GM23338 (cell line): Measurements from ENCODE around the gene SETBP1. TPM values are rescaled to one million over a fixed set of nuclear protein-coding genes. Genes with fewer than 3 reads are reported as not detected.

Experiments used
- ATAC-seq: fragments of 200-7000 bp; cut with Tn5 transposase; 3 replicates; pipeline ENCODE4 v1.9.1; 2020
- DNase-seq: peaks from one replicate; pipeline ENCODE4 v3.0.0-alpha.2; 2015; ENCODE audit warnings: low spot score
- H2AFZ ChIP-seq: fragments of 200-600 bp; sonication (generic); 2 replicates; pipeline ENCODE4 v1.8.0; 2016; ENCODE audit warnings: antibody characterized with exemption, mild to moderate bottlenecking, moderate library complexity
- H3F3A ChIP-seq: fragments of 200-600 bp; sonication (generic); replicated peaks from 2 replicates; pipeline ENCODE4 v1.8.0; 2017; ENCODE audit warnings: antibody characterized with exemption, mixed run types, low read depth
- H3K27ac ChIP-seq: fragments of 200-600 bp; sonication (generic); 2 replicates; pipeline ENCODE4 v1.6.1; 2016; ENCODE audit warnings: low read depth
- H3K27me3 ChIP-seq: fragments of 200-600 bp; sonication (generic); 2 replicates; pipeline ENCODE4 v1.8.0; 2016; ENCODE audit warnings: mild to moderate bottlenecking, mixed run types, moderate library complexity; ENCODE audit not compliant: insufficient read depth
- H3K36me3 ChIP-seq: fragments of 200-600 bp; sonication (generic); 2 replicates; pipeline ENCODE4 v1.8.0; 2016; ENCODE audit warnings: mild to moderate bottlenecking; ENCODE audit not compliant: insufficient read depth
- H3K4me1 ChIP-seq: fragments of 200-600 bp; sonication (generic); 2 replicates; pipeline ENCODE4 v1.8.0; 2016; ENCODE audit warnings: mild to moderate bottlenecking, moderate library complexity; ENCODE audit not compliant: insufficient read depth
- H3K4me2 ChIP-seq: fragments of 200-600 bp; sonication (generic); 2 replicates; pipeline ENCODE4 v1.7.1; 2017; ENCODE audit warnings: mixed run types
- H3K4me3 ChIP-seq: fragments of 200-600 bp; sonication (generic); 2 replicates; pipeline ENCODE4 v1.6.1; 2016; ENCODE audit warnings: mixed run types
- H3K79me2 ChIP-seq: fragments of 200-600 bp; sonication (generic); replicated peaks from 2 replicates; pipeline ENCODE4 v1.8.0; 2017; ENCODE audit warnings: mild to moderate bottlenecking; ENCODE audit not compliant: insufficient read depth
- H3K9me2 ChIP-seq: fragments of 200-600 bp; sonication (generic); 2 replicates; pipeline ENCODE4 v1.8.0; 2017; ENCODE audit not compliant: insufficient read depth
- H4K20me1 ChIP-seq: fragments of 200-600 bp; sonication (generic); replicated peaks from 2 replicates; pipeline ENCODE4 v1.8.0; 2017; ENCODE audit warnings: mild to moderate bottlenecking; ENCODE audit not compliant: insufficient read depth
- H3K27ac Mint-ChIP-seq: 2 replicates; pipeline ENCODE4 v1.8.0; 2020; ENCODE audit warnings: inconsistent platforms, mild to moderate bottlenecking, moderate library complexity, mixed read lengths
- H3K27me3 Mint-ChIP-seq: 3 replicates; pipeline ENCODE4 v1.8.0; 2022; ENCODE audit warnings: low read depth, mild to moderate bottlenecking, moderate library complexity, mixed read lengths, inconsistent platforms; ENCODE audit not compliant: insufficient read depth, poor library complexity
- H3K36me3 Mint-ChIP-seq: 3 replicates; pipeline ENCODE4 v1.8.0; 2021; ENCODE audit warnings: low read depth, mild to moderate bottlenecking, inconsistent platforms, moderate library complexity, mixed read lengths
- H3K4me1 Mint-ChIP-seq: 3 replicates; pipeline ENCODE4 v1.8.0; 2020; ENCODE audit warnings: mild to moderate bottlenecking, inconsistent platforms, mixed read lengths
- H3K4me3 Mint-ChIP-seq: 3 replicates; pipeline ENCODE4 v1.8.0; 2021; ENCODE audit warnings: moderate library complexity, mild to moderate bottlenecking, inconsistent platforms, mixed read lengths
- H3K9me3 Mint-ChIP-seq: 3 replicates; pipeline ENCODE4 v1.8.0; 2020; ENCODE audit warnings: moderate library complexity, mild to moderate bottlenecking, inconsistent platforms, mixed read lengths
- CREB1 ChIP-seq: fragments of 250-450 bp; sonication (Bioruptor Pico); IDR thresholded peaks from 2 replicates; pipeline ENCODE4 v1.5.0; 2020; ENCODE audit warnings: low read depth, mild to moderate bottlenecking, moderate library complexity
- EZH2 ChIP-seq: fragments of 200-600 bp; sonication (generic); IDR thresholded peaks from one replicate; pipeline ENCODE4 v1.8.0; 2017; ENCODE audit warnings: antibody characterized with exemption, mild to moderate bottlenecking, low read depth; ENCODE audit not compliant: unreplicated experiment
- EZH2phosphoT487 ChIP-seq: fragments of 200-600 bp; sonication (generic); IDR thresholded peaks from one replicate; pipeline ENCODE4 v1.8.1; 2018; ENCODE audit warnings: antibody characterized with exemption; ENCODE audit not compliant: unreplicated experiment
- JUNB ChIP-seq: IDR thresholded peaks from one replicate; pipeline ENCODE4 v1.6.1; 2016; ENCODE audit warnings: antibody characterized with exemption; ENCODE audit not compliant: unreplicated experiment
- NANOG ChIP-seq: IDR thresholded peaks from 2 replicates; pipeline ENCODE4 v1.6.1; 2016; ENCODE audit warnings: antibody characterized with exemption, borderline replicate concordance
- POLR2AphosphoS5 ChIP-seq: IDR thresholded peaks from 2 replicates; pipeline ENCODE4 v1.6.1; 2016; ENCODE audit warnings: antibody characterized with exemption, low read depth
- STAT1 ChIP-seq: IDR thresholded peaks from one replicate; pipeline ENCODE4 v1.6.1; 2016; ENCODE audit warnings: antibody characterized with exemption; ENCODE audit not compliant: unreplicated experiment
- ZNF114 ChIP-seq: fragments of 250-450 bp; sonication (Bioruptor Pico); IDR thresholded peaks from 2 replicates; pipeline ENCODE4 v1.5.0; 2020; ENCODE audit warnings: mild to moderate bottlenecking, moderate library complexity
- ZNF331 ChIP-seq: fragments of 250-450 bp; sonication (Bioruptor Pico); IDR thresholded peaks from 2 replicates; pipeline ENCODE4 v1.5.0; 2020; ENCODE audit warnings: low read depth, mild to moderate bottlenecking, moderate library complexity
- polyA plus RNA-seq: library from polyadenylated mRNA; unstranded; fragments of >200 nt; fragmentation: Nextera tagmentation; extraction: Ambion mirVana; gene quantifications from 2 replicates; pipeline ENCODE4 v1.2.1, GENCODE V29; 2016
- total RNA-seq: library from RNA; depleted of rRNA; stranded (reverse); fragments of >200 nt; shearing (Covaris generic); gene quantifications from 2 replicates; pipeline ENCODE4 v1.2.3, GENCODE V29; 2014
- TF ChIP-seq, protein P1 (sequence below): IDR thresholded peaks from one replicate; pipeline ENCODE4 v1.6.1; 2018; ENCODE audit warnings: antibody characterized with exemption; ENCODE audit not compliant: unreplicated experiment
- TF ChIP-seq, protein P2 (sequence below): fragments of 250-450 bp; sonication (Bioruptor Pico); IDR thresholded peaks from 2 replicates; pipeline ENCODE4 v1.5.0; 2020; ENCODE audit warnings: mild to moderate bottlenecking, moderate library complexity
- TF ChIP-seq, protein P3 (sequence below): IDR thresholded peaks from 2 replicates; pipeline ENCODE4 v1.6.1; 2016; ENCODE audit warnings: antibody characterized with exemption
- TF ChIP-seq, protein P4 (sequence below), 2 experiments: fragments of 200-600 bp in 1 of 2; sonication (generic) in 1 of 2; conservative IDR thresholded peaks; 2 replicates each; pipeline versions ENCODE4 v1.5.1 to v1.6.1; 2016 to 2017; ENCODE audit warnings: antibody characterized with exemption in 2 of 2, low read depth in 2 of 2, mild to moderate bottlenecking in 2 of 2, moderate library complexity in 1 of 2

SETBP1 gene
- total and polyA plus RNA-seq, 2 experiments from 2014 or later: 1.6 to 5.5 TPM

DNA sequence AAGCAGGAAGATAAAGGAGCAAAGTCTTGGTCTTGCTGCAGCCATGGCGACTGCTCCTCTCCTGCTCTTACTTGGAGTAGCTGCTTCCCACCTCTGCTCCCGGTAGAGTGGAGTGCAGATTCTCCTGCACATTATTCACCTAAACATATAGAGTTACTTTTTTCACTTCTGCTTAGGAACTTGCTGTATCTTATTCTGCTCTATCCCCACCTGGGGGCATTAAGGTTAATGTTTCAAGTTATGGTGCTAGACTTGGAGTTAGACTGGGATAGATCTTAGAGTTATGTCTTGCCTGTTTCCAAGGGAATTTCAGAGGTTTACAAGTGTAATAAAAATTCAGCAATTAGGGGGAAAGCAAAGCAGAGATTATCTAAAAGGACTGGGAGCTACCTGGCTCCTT, 144.2 kb downstream of the SETBP1 start:
- Histone ChIP-seq H3K4me2 (no peak overlapping the region), H3F3A (no peaks in the 10 kb centered on the region), H3K9me2 (peaks cover 28% of the 10 kb centered on the region), H4K20me1 (no peaks in the 10 kb centered on the region), H3K79me2 (no peaks in the 10 kb centered on the region), H3K4me3 (no peak overlapping the region), H3K4me1 (peaks cover under 1% of the 10 kb centered on the region), H3K27ac (no peak overlapping the region), H3K36me3 (no peaks in the 10 kb centered on the region), H3K27me3 (no peaks in the 10 kb centered on the region), H2AFZ (no peak overlapping the region)
- Mint-ChIP-seq H3K27me3 (peaks cover 5% of the 10 kb centered on the region), H3K36me3 (no peaks in the 10 kb centered on the region), H3K9me3 (no peaks in the 10 kb centered on the region), H3K4me3 (no peak overlapping the region), H3K27ac (no peak overlapping the region), H3K4me1 (peaks cover 21% of the 10 kb centered on the region)
- ATAC-seq: no peak
- no peak for DNase-seq
- TF ChIP-seq EZH2 (no peak), ZNF114 (CRISPR knock-in tag) (no peak), CREB1 (no peak), POLR2AphosphoS5 (no peak), EZH2phosphoT487 (no peak), JUNB (no peak), NANOG (no peak), ZNF331 (CRISPR knock-in tag) (no peak), STAT1 (no peak)
- TF ChIP-seq, protein P1, sequence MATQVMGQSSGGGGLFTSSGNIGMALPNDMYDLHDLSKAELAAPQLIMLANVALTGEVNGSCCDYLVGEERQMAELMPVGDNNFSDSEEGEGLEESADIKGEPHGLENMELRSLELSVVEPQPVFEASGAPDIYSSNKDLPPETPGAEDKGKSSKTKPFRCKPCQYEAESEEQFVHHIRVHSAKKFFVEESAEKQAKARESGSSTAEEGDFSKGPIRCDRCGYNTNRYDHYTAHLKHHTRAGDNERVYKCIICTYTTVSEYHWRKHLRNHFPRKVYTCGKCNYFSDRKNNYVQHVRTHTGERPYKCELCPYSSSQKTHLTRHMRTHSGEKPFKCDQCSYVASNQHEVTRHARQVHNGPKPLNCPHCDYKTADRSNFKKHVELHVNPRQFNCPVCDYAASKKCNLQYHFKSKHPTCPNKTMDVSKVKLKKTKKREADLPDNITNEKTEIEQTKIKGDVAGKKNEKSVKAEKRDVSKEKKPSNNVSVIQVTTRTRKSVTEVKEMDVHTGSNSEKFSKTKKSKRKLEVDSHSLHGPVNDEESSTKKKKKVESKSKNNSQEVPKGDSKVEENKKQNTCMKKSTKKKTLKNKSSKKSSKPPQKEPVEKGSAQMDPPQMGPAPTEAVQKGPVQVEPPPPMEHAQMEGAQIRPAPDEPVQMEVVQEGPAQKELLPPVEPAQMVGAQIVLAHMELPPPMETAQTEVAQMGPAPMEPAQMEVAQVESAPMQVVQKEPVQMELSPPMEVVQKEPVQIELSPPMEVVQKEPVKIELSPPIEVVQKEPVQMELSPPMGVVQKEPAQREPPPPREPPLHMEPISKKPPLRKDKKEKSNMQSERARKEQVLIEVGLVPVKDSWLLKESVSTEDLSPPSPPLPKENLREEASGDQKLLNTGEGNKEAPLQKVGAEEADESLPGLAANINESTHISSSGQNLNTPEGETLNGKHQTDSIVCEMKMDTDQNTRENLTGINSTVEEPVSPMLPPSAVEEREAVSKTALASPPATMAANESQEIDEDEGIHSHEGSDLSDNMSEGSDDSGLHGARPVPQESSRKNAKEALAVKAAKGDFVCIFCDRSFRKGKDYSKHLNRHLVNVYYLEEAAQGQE: no peak
- TF ChIP-seq, protein P2, sequence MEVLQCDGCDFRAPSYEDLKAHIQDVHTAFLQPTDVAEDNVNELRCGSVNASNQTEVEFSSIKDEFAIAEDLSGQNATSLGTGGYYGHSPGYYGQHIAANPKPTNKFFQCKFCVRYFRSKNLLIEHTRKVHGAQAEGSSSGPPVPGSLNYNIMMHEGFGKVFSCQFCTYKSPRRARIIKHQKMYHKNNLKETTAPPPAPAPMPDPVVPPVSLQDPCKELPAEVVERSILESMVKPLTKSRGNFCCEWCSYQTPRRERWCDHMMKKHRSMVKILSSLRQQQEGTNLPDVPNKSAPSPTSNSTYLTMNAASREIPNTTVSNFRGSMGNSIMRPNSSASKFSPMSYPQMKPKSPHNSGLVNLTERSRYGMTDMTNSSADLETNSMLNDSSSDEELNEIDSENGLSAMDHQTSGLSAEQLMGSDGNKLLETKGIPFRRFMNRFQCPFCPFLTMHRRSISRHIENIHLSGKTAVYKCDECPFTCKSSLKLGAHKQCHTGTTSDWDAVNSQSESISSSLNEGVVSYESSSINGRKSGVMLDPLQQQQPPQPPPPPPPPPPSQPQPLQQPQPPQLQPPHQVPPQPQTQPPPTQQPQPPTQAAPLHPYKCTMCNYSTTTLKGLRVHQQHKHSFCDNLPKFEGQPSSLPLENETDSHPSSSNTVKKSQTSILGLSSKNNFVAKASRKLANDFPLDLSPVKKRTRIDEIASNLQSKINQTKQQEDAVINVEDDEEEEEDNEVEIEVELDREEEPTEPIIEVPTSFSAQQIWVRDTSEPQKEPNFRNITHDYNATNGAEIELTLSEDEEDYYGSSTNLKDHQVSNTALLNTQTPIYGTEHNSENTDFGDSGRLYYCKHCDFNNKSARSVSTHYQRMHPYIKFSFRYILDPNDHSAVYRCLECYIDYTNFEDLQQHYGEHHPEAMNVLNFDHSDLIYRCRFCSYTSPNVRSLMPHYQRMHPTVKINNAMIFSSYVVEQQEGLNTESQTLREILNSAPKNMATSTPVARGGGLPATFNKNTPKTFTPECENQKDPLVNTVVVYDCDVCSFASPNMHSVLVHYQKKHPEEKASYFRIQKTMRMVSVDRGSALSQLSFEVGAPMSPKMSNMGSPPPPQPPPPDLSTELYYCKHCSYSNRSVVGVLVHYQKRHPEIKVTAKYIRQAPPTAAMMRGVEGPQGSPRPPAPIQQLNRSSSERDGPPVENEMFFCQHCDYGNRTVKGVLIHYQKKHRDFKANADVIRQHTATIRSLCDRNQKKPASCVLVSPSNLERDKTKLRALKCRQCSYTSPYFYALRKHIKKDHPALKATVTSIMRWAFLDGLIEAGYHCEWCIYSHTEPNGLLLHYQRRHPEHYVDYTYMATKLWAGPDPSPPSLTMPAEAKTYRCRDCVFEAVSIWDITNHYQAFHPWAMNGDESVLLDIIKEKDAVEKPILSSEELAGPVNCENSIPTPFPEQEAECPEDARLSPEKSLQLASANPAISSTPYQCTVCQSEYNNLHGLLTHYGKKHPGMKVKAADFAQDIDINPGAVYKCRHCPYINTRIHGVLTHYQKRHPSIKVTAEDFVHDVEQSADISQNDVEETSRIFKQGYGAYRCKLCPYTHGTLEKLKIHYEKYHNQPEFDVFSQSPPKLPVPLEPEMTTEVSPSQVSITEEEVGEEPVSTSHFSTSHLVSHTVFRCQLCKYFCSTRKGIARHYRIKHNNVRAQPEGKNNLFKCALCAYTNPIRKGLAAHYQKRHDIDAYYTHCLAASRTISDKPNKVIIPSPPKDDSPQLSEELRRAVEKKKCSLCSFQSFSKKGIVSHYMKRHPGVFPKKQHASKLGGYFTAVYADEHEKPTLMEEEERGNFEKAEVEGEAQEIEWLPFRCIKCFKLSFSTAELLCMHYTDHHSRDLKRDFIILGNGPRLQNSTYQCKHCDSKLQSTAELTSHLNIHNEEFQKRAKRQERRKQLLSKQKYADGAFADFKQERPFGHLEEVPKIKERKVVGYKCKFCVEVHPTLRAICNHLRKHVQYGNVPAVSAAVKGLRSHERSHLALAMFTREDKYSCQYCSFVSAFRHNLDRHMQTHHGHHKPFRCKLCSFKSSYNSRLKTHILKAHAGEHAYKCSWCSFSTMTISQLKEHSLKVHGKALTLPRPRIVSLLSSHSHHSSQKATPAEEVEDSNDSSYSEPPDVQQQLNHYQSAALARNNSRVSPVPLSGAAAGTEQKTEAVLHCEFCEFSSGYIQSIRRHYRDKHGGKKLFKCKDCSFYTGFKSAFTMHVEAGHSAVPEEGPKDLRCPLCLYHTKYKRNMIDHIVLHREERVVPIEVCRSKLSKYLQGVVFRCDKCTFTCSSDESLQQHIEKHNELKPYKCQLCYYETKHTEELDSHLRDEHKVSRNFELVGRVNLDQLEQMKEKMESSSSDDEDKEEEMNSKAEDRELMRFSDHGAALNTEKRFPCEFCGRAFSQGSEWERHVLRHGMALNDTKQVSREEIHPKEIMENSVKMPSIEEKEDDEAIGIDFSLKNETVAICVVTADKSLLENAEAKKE (CRISPR knock-in tag): no peak
- TF ChIP-seq, protein P3, sequence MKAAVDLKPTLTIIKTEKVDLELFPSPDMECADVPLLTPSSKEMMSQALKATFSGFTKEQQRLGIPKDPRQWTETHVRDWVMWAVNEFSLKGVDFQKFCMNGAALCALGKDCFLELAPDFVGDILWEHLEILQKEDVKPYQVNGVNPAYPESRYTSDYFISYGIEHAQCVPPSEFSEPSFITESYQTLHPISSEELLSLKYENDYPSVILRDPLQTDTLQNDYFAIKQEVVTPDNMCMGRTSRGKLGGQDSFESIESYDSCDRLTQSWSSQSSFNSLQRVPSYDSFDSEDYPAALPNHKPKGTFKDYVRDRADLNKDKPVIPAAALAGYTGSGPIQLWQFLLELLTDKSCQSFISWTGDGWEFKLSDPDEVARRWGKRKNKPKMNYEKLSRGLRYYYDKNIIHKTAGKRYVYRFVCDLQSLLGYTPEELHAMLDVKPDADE: no peak
- TF ChIP-seq, protein P4, sequence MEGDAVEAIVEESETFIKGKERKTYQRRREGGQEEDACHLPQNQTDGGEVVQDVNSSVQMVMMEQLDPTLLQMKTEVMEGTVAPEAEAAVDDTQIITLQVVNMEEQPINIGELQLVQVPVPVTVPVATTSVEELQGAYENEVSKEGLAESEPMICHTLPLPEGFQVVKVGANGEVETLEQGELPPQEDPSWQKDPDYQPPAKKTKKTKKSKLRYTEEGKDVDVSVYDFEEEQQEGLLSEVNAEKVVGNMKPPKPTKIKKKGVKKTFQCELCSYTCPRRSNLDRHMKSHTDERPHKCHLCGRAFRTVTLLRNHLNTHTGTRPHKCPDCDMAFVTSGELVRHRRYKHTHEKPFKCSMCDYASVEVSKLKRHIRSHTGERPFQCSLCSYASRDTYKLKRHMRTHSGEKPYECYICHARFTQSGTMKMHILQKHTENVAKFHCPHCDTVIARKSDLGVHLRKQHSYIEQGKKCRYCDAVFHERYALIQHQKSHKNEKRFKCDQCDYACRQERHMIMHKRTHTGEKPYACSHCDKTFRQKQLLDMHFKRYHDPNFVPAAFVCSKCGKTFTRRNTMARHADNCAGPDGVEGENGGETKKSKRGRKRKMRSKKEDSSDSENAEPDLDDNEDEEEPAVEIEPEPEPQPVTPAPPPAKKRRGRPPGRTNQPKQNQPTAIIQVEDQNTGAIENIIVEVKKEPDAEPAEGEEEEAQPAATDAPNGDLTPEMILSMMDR (conservative IDR thresholded peaks at IDR 0.05; ENCODE audit: low read depth in 2 of 2): no peak
